HG02884 (cell line): ENCODE measurements around the gene MOK.
"Not testable (repeated sequence)": the region's sequence is repeated elsewhere in the genome, so short reads cannot be mapped to it uniquely, and the experiment has no call there.

Experiments
- ATAC-seq: cut with Tn5 transposase; IDR thresholded peaks from one replicate; pipeline ENCODE4 v1.9.1; 2021; ENCODE audit warnings: mild to moderate bottlenecking, moderate library complexity; ENCODE audit not compliant: unreplicated experiment

MOK gene

GRCh38 chr14:102249041-102249440, 55.9 kb downstream of the MOK start:
- no peak for ATAC-seq

GRCh38 chr14:102248121-102248520, 56.8 kb downstream of the MOK start:
- no peak for ATAC-seq

GRCh38 chr14:102246071-102246470, 58.9 kb downstream of the MOK start:
- no peak for ATAC-seq

GRCh38 chr14:102243795-102244194, 61.2 kb downstream of the MOK start:
- ATAC-seq = not testable (repeated sequence)

- ATAC-seq = no peak
These were observed 63.8 kb downstream of the MOK start for GRCh38 chr14:102241147-102241546.

- not testable (repeated sequence) for ATAC-seq
These were observed 64.5 kb downstream of the MOK start for GRCh38 chr14:102240481-102240880.

GRCh38 chr14:102239231-102239630, 65.7 kb downstream of the MOK start:
- ATAC-seq = no peak

GRCh38 chr14:102238766-102239165, 66.2 kb downstream of the MOK start:
- ATAC-seq = no peak

GRCh38 chr14:102238131-102238530, 66.8 kb downstream of the MOK start:
- no peak for ATAC-seq

GRCh38 chr14:102236026-102236425, 68.9 kb downstream of the MOK start:
- no peak for ATAC-seq

- peak; percentile 84 for ATAC-seq
These were observed 69.6 kb downstream of the MOK start for GRCh38 chr14:102235275-102235897.

GRCh38 chr14:102234331-102235264, 70.4 kb downstream of the MOK start:
- no peak for ATAC-seq

GRCh38 chr14:102233081-102233480, 71.9 kb downstream of the MOK start:
- ATAC-seq = no peak

GRCh38 chr14:102232348-102232625, 72.7 kb downstream of the MOK start:
- no peak for ATAC-seq

GRCh38 chr14:102231476-102232347, 73.3 kb downstream of the MOK start:
- no peak for ATAC-seq

GRCh38 chr14:102230481-102231210, 74.3 kb downstream of the MOK start:
- ATAC-seq = no peak

GRCh38 chr14:102229739-102230092, 75.2 kb downstream of the MOK start:
- ATAC-seq = no peak

- no peak for ATAC-seq
These were observed 75.8 kb downstream of the MOK start for GRCh38 chr14:102229071-102229738.

GRCh38 chr14:102227184-102227964, 77.6 kb downstream of the MOK start:
- no peak for ATAC-seq
